ENCODE measurements around the gene TMEM63B.

- TF ChIP-seq POLR2A (IDR thresholded peaks at IDR 0.05; ENCODE audit: low read depth, low read length) (no peak), POLR2AphosphoS5 (IDR thresholded peaks at IDR 0.05; ENCODE audit: low read depth, low read length) (no peak), TAF1 (IDR thresholded peaks at IDR 0.05; ENCODE audit: borderline replicate concordance, low read depth, low read length) (no peak)
These were observed 29.8 kb downstream of the TMEM63B start for GRCh38 chr6:44157152-44157521.

All from GM12892 (cell line).